GM12864 (cell line): ENCODE data around the gene USP17L25.
"Not testable (repeated sequence)": the region's sequence is repeated elsewhere in the genome, so short reads cannot be mapped to it uniquely, and the experiment has no call there.

Experiments
- DNase-seq: peaks from one replicate; pipeline ENCODE4 v3.0.0-alpha.2; 2011; ENCODE audit warnings: low read depth
- H3K4me3 ChIP-seq: 2 replicates; pipeline ENCODE4 v1.5.1; 2011; ENCODE audit warnings: mild to moderate bottlenecking, low read depth, low read length, control low read depth

Gene USP17L25

GRCh38 chr4:9329611-9330010 is at the start of gene USP17L25:
USP17L25 (plus strand) TSS chr4:9329911; CDS start chr4:9329911, 0 bp downstream.
- not testable (repeated sequence) for DNase-seq, H3K4me3 ChIP-seq

DNA sequence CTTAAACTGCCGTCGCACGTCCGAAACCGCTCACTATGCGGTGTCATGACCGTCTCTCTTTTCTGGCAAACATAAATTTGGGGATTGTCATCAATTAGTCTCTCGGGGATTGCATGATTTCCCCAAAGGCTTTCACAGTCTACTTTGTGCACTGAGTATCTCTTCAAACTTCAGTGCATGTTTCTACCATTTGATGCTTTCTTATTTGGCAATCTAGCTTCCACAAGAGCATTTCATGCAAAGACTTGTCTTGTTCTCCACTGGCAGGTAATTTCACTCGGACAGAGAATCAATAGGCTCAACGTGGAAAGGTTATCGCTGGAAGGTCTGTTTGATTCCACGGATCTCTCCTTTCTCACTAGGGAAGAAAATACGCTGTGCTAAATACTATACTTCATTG is 5.5 kb upstream of the USP17L25 start:
- DNase-seq, H3K4me3 ChIP-seq: not testable (repeated sequence)

DNA sequence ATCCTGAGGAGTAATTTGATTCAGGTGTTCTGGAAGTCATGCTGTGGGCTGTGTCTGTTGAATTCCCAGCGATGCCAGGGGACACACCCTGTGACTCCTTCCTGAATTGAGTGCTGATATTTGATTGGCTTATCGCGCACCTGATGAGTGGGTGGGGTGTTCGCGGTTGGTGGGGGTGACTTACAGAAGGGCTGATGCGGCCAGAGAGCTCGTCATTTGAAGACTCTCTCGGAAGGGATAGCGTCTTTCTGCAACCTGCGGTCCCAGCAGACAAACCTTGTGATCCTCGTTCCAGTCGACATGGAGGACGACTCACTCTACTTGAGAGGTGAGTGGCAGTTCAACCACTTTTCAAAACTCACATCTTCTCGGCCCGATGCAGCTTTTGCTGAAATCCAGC is 4.8 kb upstream of the USP17L25 start, which contains the start of gene USP17L24:
USP17L24 (plus strand) TSS at position 301 of the 400 bp plus-strand sequence; CDS start at position 301, 0 bp downstream.
- not testable (repeated sequence) for H3K4me3 ChIP-seq

DNA sequence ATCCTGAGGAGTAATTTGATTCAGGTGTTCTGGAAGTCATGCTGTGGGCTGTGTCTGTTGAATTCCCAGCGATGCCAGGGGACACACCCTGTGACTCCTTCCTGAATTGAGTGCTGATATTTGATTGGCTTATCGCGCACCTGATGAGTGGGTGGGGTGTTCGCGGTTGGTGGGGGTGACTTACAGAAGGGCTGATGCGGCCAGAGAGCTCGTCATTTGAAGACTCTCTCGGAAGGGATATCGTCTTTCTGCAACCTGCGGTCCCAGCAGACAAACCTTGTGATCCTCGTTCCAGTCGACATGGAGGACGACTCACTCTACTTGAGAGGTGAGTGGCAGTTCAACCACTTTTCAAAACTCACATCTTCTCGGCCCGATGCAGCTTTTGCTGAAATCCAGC is 4.6 kb downstream of the USP17L25 start, which contains the start of gene USP17L26:
USP17L26 (plus strand) TSS at position 301 of the 400 bp plus-strand sequence; CDS start at position 301, 0 bp downstream.
- DNase-seq, H3K4me3 ChIP-seq: not testable (repeated sequence)

More for the DNA sequence above, 4.8 kb upstream of the USP17L25 start, which contains the start of gene USP17L24:
- not testable (repeated sequence) for DNase-seq

DNA sequence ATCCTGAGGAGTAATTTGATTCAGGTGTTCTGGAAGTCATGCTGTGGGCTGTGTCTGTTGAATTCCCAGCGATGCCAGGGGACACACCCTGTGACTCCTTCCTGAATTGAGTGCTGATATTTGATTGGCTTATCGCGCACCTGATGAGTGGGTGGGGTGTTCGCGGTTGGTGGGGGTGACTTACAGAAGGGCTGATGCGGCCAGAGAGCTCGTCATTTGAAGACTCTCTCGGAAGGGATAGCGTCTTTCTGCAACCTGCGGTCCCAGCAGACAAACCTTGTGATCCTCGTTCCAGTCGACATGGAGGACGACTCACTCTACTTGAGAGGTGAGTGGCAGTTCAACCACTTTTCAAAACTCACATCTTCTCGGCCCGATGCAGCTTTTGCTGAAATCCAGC is 9.4 kb downstream of the USP17L25 start, which contains the start of gene USP17L5:
USP17L5 (plus strand) TSS at position 301 of the 400 bp plus-strand sequence; CDS start at position 301, 0 bp downstream.
- not testable (repeated sequence) for H3K4me3 ChIP-seq, DNase-seq

- not testable (repeated sequence) for DNase-seq
Measured at GRCh38 chr4:9343848-9344247, 14.1 kb downstream of the USP17L25 start, which contains the start of gene USP17L27. USP17L27 (plus strand) TSS chr4:9344148; CDS start chr4:9344148, 0 bp downstream.

GRCh38 chr4:9348593-9348992 is 18.9 kb downstream of the USP17L25 start, which contains the start of gene USP17L28:
USP17L28 (plus strand) TSS chr4:9348893; CDS start chr4:9348893, 0 bp downstream.
- not testable (repeated sequence) for DNase-seq

More at GRCh38 chr4:9343848-9344247, 14.1 kb downstream of the USP17L25 start, which contains the start of gene USP17L27:
- not testable (repeated sequence) for H3K4me3 ChIP-seq

DNA sequence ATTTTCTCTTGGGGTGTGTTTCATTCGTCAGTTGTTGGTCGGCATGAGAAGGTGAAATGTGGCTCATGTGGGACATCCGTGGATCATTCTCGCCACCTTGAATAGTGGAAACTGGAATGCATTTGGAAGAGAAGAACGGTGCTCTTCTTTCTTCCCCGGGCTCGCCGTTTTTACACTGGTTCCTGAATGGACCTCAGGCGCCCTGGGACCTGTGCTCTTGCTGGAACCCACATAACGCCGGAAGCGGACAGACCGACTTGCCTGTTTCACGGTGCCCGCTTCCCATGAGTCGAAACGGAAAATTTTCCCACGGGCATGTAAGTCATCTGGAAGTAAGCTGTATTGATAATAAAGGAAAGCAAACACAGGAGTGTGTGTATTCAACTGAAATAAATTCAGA is 21.2 kb downstream of the USP17L25 start:
- H3K4me3 ChIP-seq, DNase-seq: not testable (repeated sequence)

More at GRCh38 chr4:9348593-9348992, 18.9 kb downstream of the USP17L25 start, which contains the start of gene USP17L28:
- not testable (repeated sequence) for H3K4me3 ChIP-seq

DNA sequence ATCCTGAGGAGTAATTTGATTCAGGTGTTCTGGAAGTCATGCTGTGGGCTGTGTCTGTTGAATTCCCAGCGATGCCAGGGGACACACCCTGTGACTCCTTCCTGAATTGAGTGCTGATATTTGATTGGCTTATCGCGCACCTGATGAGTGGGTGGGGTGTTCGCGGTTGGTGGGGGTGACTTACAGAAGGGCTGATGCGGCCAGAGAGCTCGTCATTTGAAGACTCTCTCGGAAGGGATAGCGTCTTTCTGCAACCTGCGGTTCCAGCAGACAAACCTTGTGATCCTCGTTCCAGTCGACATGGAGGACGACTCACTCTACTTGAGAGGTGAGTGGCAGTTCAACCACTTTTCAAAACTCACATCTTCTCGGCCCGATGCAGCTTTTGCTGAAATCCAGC is 23.6 kb downstream of the USP17L25 start, which contains the start of gene USP17L29:
USP17L29 (plus strand) TSS at position 301 of the 400 bp plus-strand sequence; CDS start at position 301, 0 bp downstream.
- not testable (repeated sequence) for DNase-seq, H3K4me3 ChIP-seq

GRCh38 chr4:9362829-9363228 is 33.1 kb downstream of the USP17L25 start, which contains the start of gene USP17L30:
USP17L30 (plus strand) TSS chr4:9363129; CDS start chr4:9363129, 0 bp downstream.
- H3K4me3 ChIP-seq, DNase-seq: not testable (repeated sequence)

DNA sequence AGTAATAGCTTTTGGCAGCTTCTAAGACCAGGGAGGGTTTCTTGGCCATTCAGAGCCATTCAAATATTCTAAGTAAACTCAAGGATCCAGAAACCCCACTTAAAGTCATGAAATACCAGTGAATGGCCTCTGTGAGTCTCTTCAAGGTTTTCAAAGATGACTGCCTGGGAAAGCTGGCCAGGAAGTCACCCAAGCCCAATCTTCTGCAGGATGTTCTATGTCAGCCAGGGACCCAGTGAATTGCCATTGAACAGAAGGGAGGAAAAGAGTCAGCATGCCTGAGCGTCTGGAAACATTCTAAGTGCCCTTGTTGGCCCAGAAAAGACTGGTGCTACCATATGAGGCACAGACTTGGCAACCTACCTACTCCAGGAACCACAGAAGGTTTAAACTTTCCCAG is 50.2 kb downstream of the USP17L25 start:
- H3K4me3 ChIP-seq, DNase-seq: not testable (repeated sequence)
